KMS-11 (cell line): ENCODE results near the gene POLR1G.

Experiments used
- H2AFZ ChIP-seq: fragments of 200-600 bp; sonication (generic); 2 replicates; pipeline ENCODE4 v1.6.1; 2016; ENCODE audit warnings: antibody characterized with exemption, mixed run types, low read depth
- H3K27ac ChIP-seq: fragments of 200-600 bp; sonication (generic); 2 replicates; pipeline ENCODE4 v1.6.1; 2016; ENCODE audit warnings: mild to moderate bottlenecking, mixed run types
- H3K27me3 ChIP-seq: fragments of 200-600 bp; sonication (generic); 2 replicates; pipeline ENCODE4 v1.6.1; 2017; ENCODE audit warnings: mild to moderate bottlenecking, low read depth, mixed run types, moderate library complexity; ENCODE audit not compliant: insufficient read depth
- H3K36me3 ChIP-seq: fragments of 200-600 bp; sonication (generic); 2 replicates; pipeline ENCODE4 v1.6.1; 2017; ENCODE audit warnings: mild to moderate bottlenecking, mixed run types; ENCODE audit not compliant: insufficient read depth
- H3K4me1 ChIP-seq: fragments of 200-600 bp; sonication (generic); 2 replicates; pipeline ENCODE4 v1.6.1; 2016; ENCODE audit warnings: mild to moderate bottlenecking, low read depth, mixed run types; ENCODE audit not compliant: poor library complexity, severe bottlenecking
- H3K4me2 ChIP-seq: fragments of 200-600 bp; sonication (generic); 2 replicates; pipeline ENCODE4 v1.7.0; 2016; ENCODE audit warnings: mild to moderate bottlenecking, mixed run types
- H3K4me3 ChIP-seq: fragments of 200-600 bp; sonication (generic); IDR thresholded peaks from 2 replicates; pipeline ENCODE4 v1.6.1; 2017; ENCODE audit warnings: low read depth, low read length, mixed read lengths; ENCODE audit not compliant: insufficient read depth
- H3K79me2 ChIP-seq: fragments of 200-600 bp; sonication (generic); 2 replicates; pipeline ENCODE4 v1.6.1; 2016; ENCODE audit warnings: low read depth, mixed run types; ENCODE audit not compliant: insufficient read depth
- H3K9ac ChIP-seq: fragments of 200-600 bp; sonication (generic); 2 replicates; pipeline ENCODE4 v1.6.1; 2016; ENCODE audit warnings: mild to moderate bottlenecking, mixed run types
- H4K20me1 ChIP-seq: fragments of 200-600 bp; sonication (generic); 2 replicates; pipeline ENCODE4 v1.6.1; 2016; ENCODE audit warnings: mild to moderate bottlenecking, mixed run types; ENCODE audit not compliant: insufficient read depth
- TF ChIP-seq, protein P1 (sequence below): fragments of 200-600 bp; sonication (generic); conservative IDR thresholded peaks from 2 replicates; pipeline ENCODE4 v1.6.1; 2017; ENCODE audit warnings: low read depth, mild to moderate bottlenecking, antibody characterized with exemption, low read length, moderate library complexity, mixed read lengths

Gene POLR1G

GRCh38 chr19:45361608-45362007 is 44.8 kb upstream of the POLR1G start:
- Histone ChIP-seq H4K20me1 (no peaks in the 10 kb centered on the region), H2AFZ (no peak overlapping the region), H3K27ac (no peak overlapping the region), H3K36me3 (no peaks in the 10 kb centered on the region), H3K4me1 (no peaks in the 10 kb centered on the region), H3K79me2 (no peaks in the 10 kb centered on the region), H3K27me3 (no peaks in the 10 kb centered on the region), H3K4me3 (no peak overlapping the region), H3K4me2 (no peak overlapping the region), H3K9ac (no peak overlapping the region)
- TF ChIP-seq, protein P1, sequence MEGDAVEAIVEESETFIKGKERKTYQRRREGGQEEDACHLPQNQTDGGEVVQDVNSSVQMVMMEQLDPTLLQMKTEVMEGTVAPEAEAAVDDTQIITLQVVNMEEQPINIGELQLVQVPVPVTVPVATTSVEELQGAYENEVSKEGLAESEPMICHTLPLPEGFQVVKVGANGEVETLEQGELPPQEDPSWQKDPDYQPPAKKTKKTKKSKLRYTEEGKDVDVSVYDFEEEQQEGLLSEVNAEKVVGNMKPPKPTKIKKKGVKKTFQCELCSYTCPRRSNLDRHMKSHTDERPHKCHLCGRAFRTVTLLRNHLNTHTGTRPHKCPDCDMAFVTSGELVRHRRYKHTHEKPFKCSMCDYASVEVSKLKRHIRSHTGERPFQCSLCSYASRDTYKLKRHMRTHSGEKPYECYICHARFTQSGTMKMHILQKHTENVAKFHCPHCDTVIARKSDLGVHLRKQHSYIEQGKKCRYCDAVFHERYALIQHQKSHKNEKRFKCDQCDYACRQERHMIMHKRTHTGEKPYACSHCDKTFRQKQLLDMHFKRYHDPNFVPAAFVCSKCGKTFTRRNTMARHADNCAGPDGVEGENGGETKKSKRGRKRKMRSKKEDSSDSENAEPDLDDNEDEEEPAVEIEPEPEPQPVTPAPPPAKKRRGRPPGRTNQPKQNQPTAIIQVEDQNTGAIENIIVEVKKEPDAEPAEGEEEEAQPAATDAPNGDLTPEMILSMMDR: no peak

DNA sequence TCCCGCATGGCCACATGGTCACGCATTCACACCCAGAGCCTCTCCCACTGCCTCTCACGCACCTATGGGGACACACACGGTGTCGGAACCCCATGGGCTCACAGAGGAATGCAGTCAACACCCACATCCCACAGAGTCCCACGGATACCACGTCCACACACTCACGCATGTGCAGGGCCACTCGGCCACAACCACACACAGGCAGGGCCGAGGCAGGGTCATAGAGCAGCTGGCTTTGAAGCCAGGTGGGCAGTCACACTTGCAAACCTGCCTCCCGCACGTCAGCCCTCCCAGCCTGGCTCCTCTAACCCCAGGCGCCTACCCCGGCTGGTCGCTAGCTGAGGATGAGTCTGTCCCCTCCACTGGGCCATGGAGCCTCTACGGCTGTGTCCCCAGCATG is 44.2 kb upstream of the POLR1G start:
- H3K27me3 ChIP-seq: no peaks in the 10 kb centered on the region
- H3K36me3 ChIP-seq: no peaks in the 10 kb centered on the region
- no peaks in the 10 kb centered on the region for H3K79me2 ChIP-seq
- no peak overlapping the region for H3K4me2 ChIP-seq
- H3K27ac ChIP-seq: no peak overlapping the region
- no peaks in the 10 kb centered on the region for H3K4me1 ChIP-seq
- H3K9ac ChIP-seq: no peak overlapping the region
- H2AFZ ChIP-seq: no peak overlapping the region
- TF ChIP-seq, protein P1: no peak
- no peak overlapping the region for H3K4me3 ChIP-seq
- no peaks in the 10 kb centered on the region for H4K20me1 ChIP-seq

DNA sequence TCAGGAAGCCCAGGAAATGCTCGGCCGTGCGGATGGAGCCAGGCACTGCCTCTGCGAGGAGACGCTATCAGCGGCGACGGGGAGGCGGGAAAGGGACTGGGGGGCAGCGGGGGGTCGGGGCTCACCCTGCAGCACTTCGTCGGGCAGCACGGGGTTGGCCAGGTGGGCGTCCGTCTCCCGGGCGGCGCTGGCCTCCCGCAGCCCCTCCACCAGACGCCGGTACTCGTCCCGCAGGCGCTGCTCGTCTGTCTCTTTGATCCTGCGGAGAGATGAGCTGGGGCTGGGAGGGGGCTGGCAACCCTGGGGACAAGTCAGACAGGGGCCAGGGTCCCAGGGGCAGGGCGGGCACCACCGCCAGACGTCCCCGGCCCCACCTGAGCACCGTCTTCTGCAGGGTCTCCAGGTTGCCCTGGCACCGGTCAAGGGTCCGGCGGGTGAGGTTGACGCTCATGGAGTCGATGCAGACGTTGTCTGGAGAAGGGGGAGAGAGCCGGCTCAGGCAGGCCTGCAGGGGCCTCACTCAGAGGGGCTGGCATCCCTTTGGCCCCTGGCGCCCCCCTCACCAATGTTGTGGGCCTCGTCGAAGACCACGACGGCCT is 42.5 kb upstream of the POLR1G start:
- TF ChIP-seq, protein P1: no peak
- Histone ChIP-seq H3K4me2 (no peak overlapping the region), H3K4me1 (no peaks in the 10 kb centered on the region), H4K20me1 (no peaks in the 10 kb centered on the region), H2AFZ (no peak overlapping the region), H3K36me3 (no peaks in the 10 kb centered on the region), H3K4me3 (no peak overlapping the region), H3K27me3 (no peaks in the 10 kb centered on the region), H3K9ac (no peak overlapping the region), H3K79me2 (no peaks in the 10 kb centered on the region), H3K27ac (no peak overlapping the region)

- H3K36me3 ChIP-seq: no peaks in the 10 kb centered on the region
- H2AFZ ChIP-seq: no peak overlapping the region
- peaks cover 6% of the 10 kb centered on the region for H3K4me1 ChIP-seq
- no peak overlapping the region for H3K4me3 ChIP-seq
- H3K4me2 ChIP-seq: no peak overlapping the region
- H4K20me1 ChIP-seq: no peaks in the 10 kb centered on the region
- H3K27me3 ChIP-seq: no peaks in the 10 kb centered on the region
- no peak overlapping the region for H3K9ac ChIP-seq
- H3K27ac ChIP-seq: no peak overlapping the region
- H3K79me2 ChIP-seq: no peaks in the 10 kb centered on the region
- TF ChIP-seq, protein P1: no peak
These were observed 41.7 kb upstream of the POLR1G start for GRCh38 chr19:45364696-45365095.
